SK-N-SH (cell line): ENCODE measurements around the gene HSPD1.

ENCODE experiments used
- CHD2 ChIP-seq: fragments of 150-350 bp; IDR thresholded peaks from 2 replicates; pipeline ENCODE4 v1.6.1; 2018; ENCODE audit warnings: low read length; ENCODE audit not compliant: partially characterized antibody
- EP300 ChIP-seq, 2 experiments: IDR thresholded peaks; 2 replicates each; pipeline versions ENCODE4 v1.4.0 to v1.6.1; 2012; ENCODE audit warnings: borderline replicate concordance in 1 of 2, low read depth in 1 of 2, low read length in 1 of 2
- FOSL2 ChIP-seq: IDR thresholded peaks from 2 replicates; pipeline ENCODE4 v1.4.0; 2012; ENCODE audit warnings: low read depth, mild to moderate bottlenecking, moderate library complexity, borderline replicate concordance
- GABPA ChIP-seq: IDR thresholded peaks from 2 replicates; pipeline ENCODE4 v1.4.0; 2012; ENCODE audit warnings: low read depth, mild to moderate bottlenecking
- RCOR1 ChIP-seq: fragments of 150-350 bp; IDR thresholded peaks from 2 replicates; pipeline ENCODE4 v1.6.1; 2017; ENCODE audit warnings: antibody characterized with exemption, low read length
- SIN3A ChIP-seq: IDR thresholded peaks from 2 replicates; pipeline ENCODE4 v1.6.1; 2012; ENCODE audit warnings: low read depth, mild to moderate bottlenecking, low read length, moderate library complexity, borderline replicate concordance
- TCF12 ChIP-seq: IDR thresholded peaks from 2 replicates; pipeline ENCODE4 v1.4.0; 2012
- TEAD4 ChIP-seq: IDR thresholded peaks from 2 replicates; pipeline ENCODE4 v1.4.0; 2012; ENCODE audit warnings: mild to moderate bottlenecking, borderline replicate concordance; ENCODE audit not compliant: insufficient read depth
- TF ChIP-seq, protein P1 (sequence below): fragments of 200-600 bp; sonication (generic); IDR thresholded peaks from 2 replicates; pipeline ENCODE4 v1.6.1; 2017; ENCODE audit warnings: antibody characterized with exemption, mild to moderate bottlenecking, moderate library complexity
- TF ChIP-seq, protein P2 (sequence below): IDR thresholded peaks from 2 replicates; pipeline ENCODE4; 2012

DNA sequence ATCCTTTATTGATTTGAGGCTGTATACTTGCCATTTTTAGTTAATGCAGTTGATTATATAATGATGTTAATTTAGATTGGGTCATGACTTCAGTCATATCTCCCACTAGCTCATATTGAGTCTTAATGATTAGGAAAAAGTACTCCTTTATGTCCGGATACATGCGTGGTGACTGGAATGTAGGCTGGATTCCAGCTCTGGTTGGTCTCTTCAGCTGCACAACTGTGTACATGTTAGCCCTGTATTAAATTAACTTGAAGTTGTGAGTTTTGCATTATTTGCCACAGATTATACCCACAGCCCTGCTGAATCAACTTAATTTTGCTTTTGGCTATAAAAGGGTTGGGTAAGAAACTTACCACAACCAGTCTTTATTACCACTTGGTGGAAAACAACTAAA lies 38.8 kb upstream of the HSPD1 start:
- TF ChIP-seq GABPA (no peak), FOSL2 (no peak), CHD2 (no peak), EP300 (IDR thresholded peaks at IDR 0.05; ENCODE audit: borderline replicate concordance in 1 of 2, low read depth in 1 of 2, low read length in 1 of 2) (no peak), TCF12 (no peak), TEAD4 (no peak), SIN3A (no peak), RCOR1 (no peak)
- TF ChIP-seq, protein P1, sequence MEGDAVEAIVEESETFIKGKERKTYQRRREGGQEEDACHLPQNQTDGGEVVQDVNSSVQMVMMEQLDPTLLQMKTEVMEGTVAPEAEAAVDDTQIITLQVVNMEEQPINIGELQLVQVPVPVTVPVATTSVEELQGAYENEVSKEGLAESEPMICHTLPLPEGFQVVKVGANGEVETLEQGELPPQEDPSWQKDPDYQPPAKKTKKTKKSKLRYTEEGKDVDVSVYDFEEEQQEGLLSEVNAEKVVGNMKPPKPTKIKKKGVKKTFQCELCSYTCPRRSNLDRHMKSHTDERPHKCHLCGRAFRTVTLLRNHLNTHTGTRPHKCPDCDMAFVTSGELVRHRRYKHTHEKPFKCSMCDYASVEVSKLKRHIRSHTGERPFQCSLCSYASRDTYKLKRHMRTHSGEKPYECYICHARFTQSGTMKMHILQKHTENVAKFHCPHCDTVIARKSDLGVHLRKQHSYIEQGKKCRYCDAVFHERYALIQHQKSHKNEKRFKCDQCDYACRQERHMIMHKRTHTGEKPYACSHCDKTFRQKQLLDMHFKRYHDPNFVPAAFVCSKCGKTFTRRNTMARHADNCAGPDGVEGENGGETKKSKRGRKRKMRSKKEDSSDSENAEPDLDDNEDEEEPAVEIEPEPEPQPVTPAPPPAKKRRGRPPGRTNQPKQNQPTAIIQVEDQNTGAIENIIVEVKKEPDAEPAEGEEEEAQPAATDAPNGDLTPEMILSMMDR = no peak
- TF ChIP-seq, protein P2, sequence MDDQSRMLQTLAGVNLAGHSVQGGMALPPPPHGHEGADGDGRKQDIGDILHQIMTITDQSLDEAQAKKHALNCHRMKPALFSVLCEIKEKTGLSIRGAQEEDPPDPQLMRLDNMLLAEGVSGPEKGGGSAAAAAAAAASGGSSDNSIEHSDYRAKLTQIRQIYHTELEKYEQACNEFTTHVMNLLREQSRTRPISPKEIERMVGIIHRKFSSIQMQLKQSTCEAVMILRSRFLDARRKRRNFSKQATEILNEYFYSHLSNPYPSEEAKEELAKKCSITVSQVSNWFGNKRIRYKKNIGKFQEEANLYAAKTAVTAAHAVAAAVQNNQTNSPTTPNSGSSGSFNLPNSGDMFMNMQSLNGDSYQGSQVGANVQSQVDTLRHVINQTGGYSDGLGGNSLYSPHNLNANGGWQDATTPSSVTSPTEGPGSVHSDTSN = no peak
